ENCODE results near the gene COL2A1.

- TF ChIP-seq POLR2A (IDR thresholded peaks at IDR 0.05) (no peak), CTCF (IDR thresholded peaks at IDR 0.05) (no peak)
Observed at GRCh38 chr12:48045061-48045846, 41.0 kb upstream of the COL2A1 start.
